HG02759 (cell line): ENCODE results near the gene WDR19.
"Not testable (repeated sequence)": the region's sequence is repeated elsewhere in the genome, so short reads cannot be mapped to it uniquely, and the experiment has no call there.

ENCODE experiments used
- ATAC-seq: cut with Tn5 transposase; IDR thresholded peaks from one replicate; pipeline ENCODE4 v1.9.1; 2021; ENCODE audit warnings: mild to moderate bottlenecking, moderate library complexity; ENCODE audit not compliant: unreplicated experiment

The WDR19 gene

GRCh38 chr4:39292433-39292832, 110.1 kb downstream of the WDR19 start:
- not testable (repeated sequence) for ATAC-seq

- ATAC-seq = no peak
These were observed 113.5 kb downstream of the WDR19 start for GRCh38 chr4:39295784-39296183.

GRCh38 chr4:39302901-39303300, 120.6 kb downstream of the WDR19 start:
- no peak for ATAC-seq

DNA sequence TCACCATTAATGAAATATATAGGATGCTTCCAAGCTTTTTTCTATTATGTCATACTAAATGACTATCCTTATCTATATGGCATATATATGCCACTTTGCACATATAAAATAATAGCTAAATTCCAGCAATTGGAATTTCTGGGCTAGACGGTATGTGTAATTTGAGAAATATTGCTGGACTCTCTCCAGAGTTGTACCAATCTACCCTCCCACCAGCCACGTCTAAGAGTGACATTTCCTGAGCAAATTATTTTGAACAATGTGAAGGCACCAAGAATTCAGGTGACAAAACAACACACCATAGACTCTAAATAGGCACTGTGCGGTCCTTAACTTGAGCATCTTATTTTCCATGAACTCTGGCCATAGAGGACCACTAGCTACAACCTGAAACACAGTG, 121.5 kb downstream of the WDR19 start:
- no peak for ATAC-seq

GRCh38 chr4:39304651-39305050, 122.3 kb downstream of the WDR19 start:
- ATAC-seq = no peak

DNA sequence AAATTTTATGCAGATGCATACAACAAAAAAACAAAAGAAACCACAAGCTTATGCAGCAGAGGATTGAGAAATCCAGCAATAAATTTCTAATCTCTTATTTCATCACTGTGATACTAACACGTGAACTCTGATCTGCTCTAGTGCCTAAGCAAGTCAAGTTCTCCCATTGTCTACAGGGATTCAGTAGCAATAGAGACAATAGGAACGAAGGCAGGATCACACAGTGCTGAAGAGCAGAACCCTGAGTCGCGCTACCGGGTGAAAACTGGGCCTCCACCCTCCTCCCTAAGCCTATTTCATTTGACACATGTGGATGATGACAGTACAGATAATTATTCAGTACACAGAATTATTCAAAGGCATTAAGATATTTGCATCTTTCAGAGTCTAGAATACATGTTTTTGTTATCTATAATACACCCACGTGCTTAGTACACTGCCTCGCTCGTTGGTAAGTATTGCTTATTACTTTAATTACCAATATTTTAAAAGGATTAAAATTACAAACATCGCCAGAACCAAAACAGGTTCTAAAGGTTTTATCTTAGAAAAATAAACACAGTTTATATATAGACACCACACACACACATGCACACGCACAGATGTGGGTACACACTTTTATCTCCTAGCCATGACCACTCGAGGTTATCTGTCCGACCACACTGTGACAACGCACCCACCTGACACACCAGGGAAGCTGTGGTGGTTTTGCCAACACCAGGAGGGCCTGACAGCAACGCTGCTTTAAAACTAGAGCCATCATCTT, 123.8 kb downstream of the WDR19 start:
- no peak for ATAC-seq

GRCh38 chr4:39308611-39309010, 126.3 kb downstream of the WDR19 start:
- no peak for ATAC-seq

DNA sequence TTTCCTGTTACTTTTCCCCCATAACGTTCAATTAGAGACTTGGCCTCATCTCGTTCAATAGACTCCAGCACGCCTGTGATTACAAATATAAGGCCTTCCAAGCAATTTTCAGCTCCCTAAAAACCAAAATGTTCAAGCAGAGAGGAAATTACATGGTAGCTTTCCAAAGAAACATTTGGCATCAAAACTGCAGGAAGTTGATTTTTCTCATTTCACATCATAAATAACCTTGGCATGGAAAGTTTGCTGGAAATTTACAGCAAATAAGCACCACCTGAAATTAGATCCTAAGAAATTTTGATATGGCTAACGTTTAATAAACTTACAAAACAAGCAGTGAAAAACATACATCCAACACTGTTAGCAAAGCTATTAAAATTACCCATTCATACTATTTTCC, 130.5 kb downstream of the WDR19 start:
- ATAC-seq = no peak

DNA sequence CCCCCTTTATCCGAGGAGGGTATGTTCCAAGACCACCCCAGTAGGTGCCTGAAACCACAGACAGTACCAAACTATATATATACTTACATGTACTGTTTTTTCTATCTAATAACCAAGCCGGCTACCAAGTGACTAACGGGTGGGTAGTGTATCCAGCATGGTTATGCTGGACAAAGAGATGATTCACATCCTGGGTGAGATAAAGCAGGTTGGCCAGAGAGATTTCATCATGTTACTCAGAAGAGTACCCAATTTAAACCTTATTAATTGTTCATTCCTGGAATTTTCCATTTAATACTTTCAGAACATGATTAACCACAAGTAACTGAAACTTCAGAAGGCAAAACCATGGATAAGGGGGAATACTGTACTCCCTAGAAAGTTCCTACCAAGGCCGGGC, 137.3 kb downstream of the WDR19 start:
- no peak for ATAC-seq

DNA sequence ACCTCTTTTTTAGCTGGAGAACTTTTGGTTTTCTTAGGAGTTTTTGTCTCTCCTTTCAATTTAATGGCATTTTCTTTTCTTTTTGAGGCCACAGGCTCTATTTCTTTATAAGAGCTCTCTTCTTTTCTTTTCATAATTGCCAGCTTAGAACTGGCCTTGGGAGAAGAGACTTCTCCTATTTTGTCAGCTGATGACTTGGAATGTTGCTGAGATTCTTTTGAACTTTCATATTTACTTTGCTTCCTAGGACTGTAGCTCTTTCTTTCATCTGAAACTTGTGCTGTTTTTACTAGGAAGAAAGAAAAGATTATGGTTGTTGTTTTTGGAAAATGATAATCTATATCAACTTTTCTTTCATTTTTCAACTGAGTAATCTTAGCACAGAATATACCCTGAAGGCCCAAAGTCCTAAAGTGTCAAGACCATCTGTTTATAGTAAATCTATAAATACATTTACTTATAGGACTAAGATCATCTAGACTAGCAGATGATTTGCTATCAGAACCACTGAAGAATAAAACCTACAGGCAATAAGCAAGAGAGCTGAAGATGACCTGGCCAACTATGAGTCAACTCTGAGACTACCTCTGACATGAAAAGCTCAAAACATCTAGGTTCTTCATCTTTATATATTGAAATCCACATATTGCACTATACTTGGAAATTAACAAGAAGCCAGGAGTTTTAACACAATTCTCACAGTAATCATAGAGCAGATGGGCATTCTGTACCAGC, 138.2 kb downstream of the WDR19 start:
- no peak for ATAC-seq

GRCh38 chr4:39323821-39324220, 141.5 kb downstream of the WDR19 start:
- no peak for ATAC-seq

GRCh38 chr4:39324446-39324845, 142.1 kb downstream of the WDR19 start:
- ATAC-seq = no peak

DNA sequence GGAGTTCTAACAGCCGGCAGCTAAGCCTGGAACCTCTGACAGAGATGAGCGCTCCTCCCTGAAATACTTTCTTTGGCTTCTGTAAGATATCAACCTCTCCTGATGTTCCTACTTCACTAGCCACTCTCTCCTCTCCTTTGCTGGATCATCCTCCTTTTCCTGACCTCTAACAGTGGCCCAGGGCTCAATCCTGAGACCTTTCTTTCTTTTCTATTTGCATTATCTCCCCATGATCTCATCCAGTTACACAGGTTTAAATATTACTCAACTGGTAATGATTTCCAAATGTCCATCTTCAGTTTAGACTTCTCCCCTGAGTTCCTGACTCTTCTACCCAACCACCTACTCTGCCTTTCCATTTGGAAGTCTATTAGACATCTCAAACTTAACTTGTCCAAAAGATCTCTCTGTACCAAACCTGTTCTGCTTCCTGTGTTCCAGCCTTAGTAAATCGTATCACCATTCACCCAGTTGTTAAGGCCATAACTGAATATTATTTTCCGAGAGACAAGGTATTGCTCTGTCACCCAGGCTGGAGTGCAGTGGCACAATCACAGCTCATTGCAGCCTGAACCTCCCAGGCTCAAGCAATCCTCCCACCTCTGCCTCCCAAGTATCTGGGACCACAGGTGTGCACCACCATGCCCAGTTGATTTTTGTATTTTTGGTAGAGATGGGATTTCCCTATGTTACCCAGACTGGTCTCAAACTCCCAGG, 142.7 kb downstream of the WDR19 start:
- ATAC-seq = no peak

DNA sequence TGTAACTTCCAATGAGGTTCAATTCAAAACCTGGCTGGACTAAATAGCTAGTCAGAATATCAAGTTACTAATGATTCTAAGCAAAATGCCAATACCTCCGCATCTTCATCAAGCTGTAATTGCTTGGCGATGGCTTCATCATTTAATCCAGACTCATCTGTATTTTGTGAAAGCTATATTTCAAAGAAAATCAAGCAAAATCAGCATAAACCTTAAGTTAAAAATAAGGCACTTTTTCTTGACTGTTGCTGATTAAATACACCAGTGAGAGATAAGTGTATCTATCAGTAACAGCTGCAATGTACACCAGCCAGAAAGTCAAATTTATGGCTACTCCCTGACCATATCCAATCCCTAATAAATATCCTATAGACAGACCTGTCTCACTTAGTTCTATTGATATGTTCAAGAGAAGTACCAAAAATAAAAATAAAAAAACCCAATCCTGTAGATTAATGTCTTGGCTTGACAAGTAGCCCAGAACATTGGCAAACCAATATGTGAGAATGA, 144.2 kb downstream of the WDR19 start:
- ATAC-seq = no peak

DNA sequence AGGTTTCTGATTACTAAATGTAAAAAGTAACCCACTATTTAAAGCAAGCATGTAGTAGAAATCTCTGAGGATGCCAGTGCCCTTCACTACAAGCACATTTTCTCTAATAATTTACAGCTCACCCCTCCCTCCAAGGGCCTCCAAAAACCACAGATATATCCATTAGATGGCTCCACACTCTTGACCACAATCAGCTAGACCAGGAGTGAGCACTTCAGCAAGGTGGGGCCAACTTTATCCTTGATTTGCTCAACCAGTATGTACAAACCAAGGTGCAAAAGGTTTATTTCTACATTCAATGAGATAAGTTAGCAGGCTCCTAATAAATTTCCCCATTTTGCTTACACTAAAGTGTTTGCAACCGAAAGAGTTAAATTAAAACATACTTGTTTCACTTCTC, 148.0 kb downstream of the WDR19 start:
- no peak for ATAC-seq

DNA sequence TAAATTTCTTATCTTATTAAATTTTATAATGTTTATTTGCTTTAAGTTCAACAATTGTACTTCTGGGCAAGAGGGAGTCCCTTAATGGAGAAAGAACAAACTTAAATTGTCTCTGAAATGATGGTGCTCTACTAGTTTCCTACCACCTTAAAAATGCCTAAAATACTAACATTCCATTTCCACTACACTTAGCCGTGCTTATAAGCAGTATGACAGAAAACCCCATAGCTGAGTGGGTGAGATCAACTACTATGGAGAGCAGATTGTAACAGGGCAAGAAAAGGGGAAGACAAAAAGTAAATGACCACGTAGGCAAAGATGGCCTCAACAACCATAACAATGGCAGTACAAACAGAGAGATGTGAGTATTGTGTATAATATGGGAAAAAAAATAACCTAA, 148.9 kb downstream of the WDR19 start:
- ATAC-seq = no peak
